ENCODE results near the gene SLC35B2. TPM values are rescaled to one million over a fixed set of nuclear protein-coding genes. Genes with fewer than 3 reads are reported as not detected.

Gene SLC35B2
- total and polyA plus RNA-seq, 9 of the 15 experiments (the other 6 are each of a cell fraction or from before 2014, with no cell fraction given), result 14.5 to 59.1 (median 47.1) TPM

DNA sequence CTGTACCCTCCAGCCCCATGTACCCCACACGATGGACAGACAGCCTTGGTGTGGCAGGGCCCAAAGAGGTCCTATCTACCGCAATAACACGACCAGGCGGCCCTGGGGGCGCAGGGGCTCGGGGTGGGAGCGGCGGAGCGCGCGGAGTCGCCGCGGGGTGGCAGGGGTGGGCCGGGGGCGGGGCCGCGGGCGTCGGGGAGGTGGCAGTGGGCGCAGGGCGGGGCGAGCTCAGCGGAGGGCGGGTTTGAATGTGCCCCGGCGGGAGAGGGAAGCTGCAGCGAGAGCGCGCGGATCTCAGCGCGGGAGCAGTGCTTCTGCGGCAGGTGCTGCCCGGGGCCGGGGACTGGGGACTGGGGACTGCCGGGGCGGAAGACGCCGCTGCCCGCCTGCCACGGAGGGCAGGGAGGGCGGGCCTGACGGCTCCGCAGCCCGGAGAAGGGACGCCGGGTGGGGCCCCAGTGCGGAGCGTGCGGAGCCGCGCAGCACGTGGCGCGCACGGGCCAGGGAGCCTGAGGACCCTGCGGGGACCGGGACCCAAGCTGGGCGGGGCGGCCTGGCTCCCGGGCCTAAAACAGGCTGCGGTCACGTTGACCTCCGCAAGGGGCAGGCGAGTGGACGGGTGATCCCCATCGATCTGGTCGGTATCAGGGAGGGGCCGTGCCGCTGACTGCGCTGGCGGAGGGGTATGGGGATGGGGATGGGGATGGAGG, 33.9 kb downstream of the SLC35B2 start, which contains the start of gene SLC29A1 (continued):
- TF ChIP-seq CTCFL (IDR thresholded peaks at IDR 0.05; ENCODE audit: borderline replicate concordance, insufficient read depth, low read depth, low read length, poor library complexity, severe bottlenecking), result peak; percentile 12
- TF ChIP-seq, protein P1, sequence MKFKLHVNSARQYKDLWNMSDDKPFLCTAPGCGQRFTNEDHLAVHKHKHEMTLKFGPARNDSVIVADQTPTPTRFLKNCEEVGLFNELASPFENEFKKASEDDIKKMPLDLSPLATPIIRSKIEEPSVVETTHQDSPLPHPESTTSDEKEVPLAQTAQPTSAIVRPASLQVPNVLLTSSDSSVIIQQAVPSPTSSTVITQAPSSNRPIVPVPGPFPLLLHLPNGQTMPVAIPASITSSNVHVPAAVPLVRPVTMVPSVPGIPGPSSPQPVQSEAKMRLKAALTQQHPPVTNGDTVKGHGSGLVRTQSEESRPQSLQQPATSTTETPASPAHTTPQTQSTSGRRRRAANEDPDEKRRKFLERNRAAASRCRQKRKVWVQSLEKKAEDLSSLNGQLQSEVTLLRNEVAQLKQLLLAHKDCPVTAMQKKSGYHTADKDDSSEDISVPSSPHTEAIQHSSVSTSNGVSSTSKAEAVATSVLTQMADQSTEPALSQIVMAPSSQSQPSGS (CRISPR knock-in tag; IDR thresholded peaks at IDR 0.05), result 0 out of 2 replicates have a peak, but pooled peaks have one; percentile 55
- TF ChIP-seq MYNN (IDR thresholded peaks at IDR 0.05), result peak; percentile 41; the same call in 1 of the 2 replicates
- no peak for TF ChIP-seq MYNN (CRISPR knock-in tag; IDR thresholded peaks at IDR 0.05)
- TF ChIP-seq SRSF7 (optimal IDR thresholded peaks at IDR 0.05; ENCODE audit: low read depth, low read length), result peak; percentile 40
- TF ChIP-seq HMGN3 (IDR thresholded peaks at IDR 0.05; ENCODE audit: borderline replicate concordance, extremely low read depth, insufficient read length, low read depth, low read length), result peak; percentile 82
- TF ChIP-seq TBP (optimal IDR thresholded peaks at IDR 0.05; ENCODE audit: low read depth, low read length), result peak; percentile 75
- peak; percentile 79 for TF ChIP-seq ZBTB7A (IDR thresholded peaks at IDR 0.05; ENCODE audit: borderline replicate concordance, control insufficient read depth, low read depth, low read length)
- TF ChIP-seq SAP30 (IDR thresholded peaks at IDR 0.05; ENCODE audit: borderline replicate concordance, insufficient read depth, low read depth, low read length, poor library complexity, severe bottlenecking), result peak; percentile 61
- TF ChIP-seq, protein P2, sequence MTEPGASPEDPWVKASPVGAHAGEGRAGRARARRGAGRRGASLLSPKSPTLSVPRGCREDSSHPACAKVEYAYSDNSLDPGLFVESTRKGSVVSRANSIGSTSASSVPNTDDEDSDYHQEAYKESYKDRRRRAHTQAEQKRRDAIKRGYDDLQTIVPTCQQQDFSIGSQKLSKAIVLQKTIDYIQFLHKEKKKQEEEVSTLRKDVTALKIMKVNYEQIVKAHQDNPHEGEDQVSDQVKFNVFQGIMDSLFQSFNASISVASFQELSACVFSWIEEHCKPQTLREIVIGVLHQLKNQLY (CRISPR knock-in tag; conservative IDR thresholded peaks at IDR 0.05), result 0 out of 4 replicates have a peak, but pooled peaks of 1 of the 2 experiments have one; percentile 52
- TF ChIP-seq PRPF4 (IDR thresholded peaks at IDR 0.05; ENCODE audit: insufficient read depth, low read depth, low read length, poor library complexity, severe bottlenecking), result no peak
- TF ChIP-seq ZNF431 (CRISPR knock-in tag; IDR thresholded peaks at IDR 0.05), result 0 out of 2 replicates have a peak, but pooled peaks have one; percentile 60
- TF ChIP-seq POLR2A (conservative IDR thresholded peaks at IDR 0.05), result peak; percentile 70
- peak; percentile 92 for TF ChIP-seq FOXP1 (CRISPR knock-in tag; IDR thresholded peaks at IDR 0.05)
- TF ChIP-seq RBFOX2 (IDR thresholded peaks at IDR 0.05; ENCODE audit: low read depth, low read length), result peak; percentile 81
- TF ChIP-seq CREM (IDR thresholded peaks at IDR 0.05; ENCODE audit: low read depth), result peak; percentile 39
- TF ChIP-seq PML (IDR thresholded peaks at IDR 0.05; ENCODE audit: low read length), result 0 out of 2 replicates have a peak, but pooled peaks have one; percentile 19

Data from K562 (cell line).